ENCODE measurements around the gene CRTC3. TPM values are rescaled to one million over a fixed set of nuclear protein-coding genes. Genes with fewer than 3 reads are reported as not detected.
A peak's percentile ranks its signal among the peaks of the same experiment; 100 is the strongest.

Gene CRTC3
- total and polyA plus RNA-seq, 2 donors (not counting 3 experiments of a cell fraction or from before 2014, with no cell fraction given) = 16.2 to 26.4 TPM

DNA sequence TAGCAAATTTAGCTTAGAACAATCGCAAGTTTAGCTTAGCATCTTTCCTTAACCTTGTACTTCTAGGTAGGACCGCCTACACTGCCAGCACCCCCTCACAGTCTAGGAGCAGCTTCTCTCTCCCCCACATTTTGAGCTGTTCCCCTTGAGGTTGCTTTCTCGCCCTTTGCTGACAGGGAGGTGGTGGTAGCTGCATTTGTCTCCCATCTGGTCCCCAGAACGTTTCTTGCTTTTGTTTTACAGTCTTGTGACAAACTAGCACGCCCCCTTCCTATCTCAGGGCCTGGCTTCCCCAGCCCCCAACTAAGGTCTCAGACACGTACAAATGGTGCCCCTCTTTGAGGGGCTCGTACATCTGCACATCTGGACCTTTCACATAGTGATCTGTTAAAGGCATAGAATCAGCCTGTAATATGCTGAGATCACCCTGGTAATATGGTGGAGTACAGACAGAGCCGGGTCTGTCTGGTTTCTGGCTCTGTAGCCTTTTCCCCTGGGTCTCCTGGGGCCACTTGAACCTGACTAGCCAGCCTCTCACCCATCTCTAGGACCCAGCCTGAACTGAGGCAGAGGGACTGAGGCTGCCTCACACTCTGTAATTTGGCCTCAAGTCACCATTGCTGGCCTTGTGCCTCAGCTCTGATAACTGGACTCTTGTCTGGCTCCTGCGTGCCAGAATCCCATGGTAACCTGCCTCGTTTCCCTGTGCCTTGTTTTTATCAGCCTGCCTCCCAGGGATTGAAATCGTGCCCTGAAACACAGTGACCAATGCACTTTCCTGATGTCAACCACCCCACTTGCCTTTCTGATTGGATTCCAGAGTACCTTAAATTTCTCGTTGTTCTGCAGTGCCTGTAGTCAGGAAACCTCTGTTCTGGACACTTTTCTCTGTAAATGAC is 27.7 kb downstream of the CRTC3 start:
- POLR2A ChIA-PET = no interaction called here
- peak; percentile 53 for DNase-seq (ENCODE audit: low read depth, low spot score)
- Histone ChIP-seq H2AFZ (ENCODE audit: low read depth, low read length) (no peak overlapping the region), H4K20me1 (replicated peaks; ENCODE audit: control insufficient read depth, extremely low read depth, insufficient read depth, low read length) (no peaks in the 10 kb centered on the region), H3K27ac (ENCODE audit: insufficient read depth, low read depth, low read length) (no peak overlapping the region), H3K27me3 (ENCODE audit: control insufficient read depth in 2 of 2, insufficient read depth in 2 of 2, low read length in 2 of 2) (no peaks in the 10 kb centered on the region), H3K4me1 (ENCODE audit: control insufficient read depth, extremely low read depth, insufficient read depth, low read length) (peaks cover 4% of the 10 kb centered on the region), H3K4me3 (replicated peaks in 1 of 3; ENCODE audit: insufficient read depth in 1 of 3, low read depth in 1 of 3, low read length in 3 of 3) (no peak overlapping the region), H3K9ac (replicated peaks; ENCODE audit: extremely low read depth, insufficient read depth, low read length) (no peak overlapping the region), H3K9me3 (replicated peaks; ENCODE audit: control insufficient read depth, insufficient read depth, low read length) (no peaks in the 10 kb centered on the region), H3K36me3 (ENCODE audit: control insufficient read depth in 2 of 2, extremely low read depth in 1 of 2, insufficient read depth in 2 of 2, low read length in 2 of 2) (peaks cover 0 to 1% of the 10 kb centered on the region in 2 experiments), H3K9me1 (replicated peaks; ENCODE audit: control insufficient read depth, extremely low read depth, insufficient read depth, low read length) (no peaks in the 10 kb centered on the region), H3K4me2 (ENCODE audit: insufficient read depth, low read length) (no peak overlapping the region), H3K79me2 (ENCODE audit: control insufficient read depth, insufficient read depth, low read length) (no peaks in the 10 kb centered on the region)
- intact Hi-C loops (cut with micrococcal nuclease) (no loop called here), dilution Hi-C loops (cut with MboI; ENCODE audit: extremely low pct_ligation_motif_present, low sequenced_read_pairs) (no loop called here)
- no peak for TF ChIP-seq CTCF (IDR thresholded peaks at IDR 0.05; ENCODE audit: extremely low read depth in 1 of 2, insufficient read depth in 1 of 2, low read depth in 1 of 2, low read length in 2 of 2)
- no peak for TF ChIP-seq MYC (IDR thresholded peaks at IDR 0.05; ENCODE audit: low read depth, low read length)
- TF ChIP-seq EZH2 (IDR thresholded peaks at IDR 0.05; ENCODE audit: borderline replicate concordance, low read depth, low read length, severe bottlenecking) = no peak
- no peak for TF ChIP-seq FOS (IDR thresholded peaks at IDR 0.05; ENCODE audit: borderline replicate concordance, insufficient read depth, low read length)
- TF ChIP-seq MAX (IDR thresholded peaks at IDR 0.05; ENCODE audit: insufficient read depth, insufficient read length) = no peak
- no peak for TF ChIP-seq POLR2A (IDR thresholded peaks at IDR 0.05; ENCODE audit: low read depth, low read length)
- TF ChIP-seq JUN (IDR thresholded peaks at IDR 0.05; ENCODE audit: borderline replicate concordance, insufficient read depth, insufficient read length, low read depth) = no peak
- TF ChIP-seq POLR2AphosphoS5 (IDR thresholded peaks at IDR 0.05; ENCODE audit: insufficient read depth, low read depth, low read length) = no peak
- no peak for TF ChIP-seq GATA2 (IDR thresholded peaks at IDR 0.05; ENCODE audit: insufficient read depth, insufficient read length, low read depth, low read length)
- CTCF ChIA-PET = no interaction called here
- BruUV-seq (replicated peaks) = no TSS peak
- no peak for FAIRE-seq
